IMR-90 (cell line): Measurements from ENCODE around the gene MYH7B.

Experiments
- CEBPB ChIP-seq: IDR thresholded peaks from 2 replicates; pipeline ENCODE4 v1.6.1; 2012; ENCODE audit warnings: low read depth, low read length, improper control_type of control experiment
- CTCF ChIP-seq: conservative IDR thresholded peaks from 2 replicates; pipeline ENCODE4 v1.5.1; 2012; ENCODE audit warnings: mild to moderate bottlenecking, low read depth, low read length, improper control_type of control experiment
- ELK1 ChIP-seq: fragments of 150-350 bp; IDR thresholded peaks from 2 replicates; pipeline ENCODE4 v1.6.1; 2016; ENCODE audit warnings: low read depth, mild to moderate bottlenecking, low read length, moderate library complexity, borderline replicate concordance
- FOS ChIP-seq: fragments of 150-350 bp; IDR thresholded peaks from 2 replicates; pipeline ENCODE4 v1.6.1; 2016; ENCODE audit warnings: low read depth, low read length
- POLR2A ChIP-seq: IDR thresholded peaks from 2 replicates; pipeline ENCODE4 v1.6.1; 2012; ENCODE audit warnings: mild to moderate bottlenecking, low read depth, low read length
- RCOR1 ChIP-seq: IDR thresholded peaks from 2 replicates; pipeline ENCODE4 v1.6.1; 2012; ENCODE audit warnings: mild to moderate bottlenecking, low read length, improper control_type of control experiment; ENCODE audit not compliant: insufficient replicate concordance

- TF ChIP-seq FOS: no peak
- no peak for TF ChIP-seq CTCF
- TF ChIP-seq POLR2A: no peak
- no peak for TF ChIP-seq ELK1
- no peak for TF ChIP-seq CEBPB
- TF ChIP-seq RCOR1: no peak
These were observed 11.8 kb downstream of the MYH7B start for GRCh38 chr20:34967421-34967820.
